Measurements from ENCODE around the gene COX17.
A peak's percentile ranks its signal among the peaks of the same experiment; 100 is the strongest.

DNA sequence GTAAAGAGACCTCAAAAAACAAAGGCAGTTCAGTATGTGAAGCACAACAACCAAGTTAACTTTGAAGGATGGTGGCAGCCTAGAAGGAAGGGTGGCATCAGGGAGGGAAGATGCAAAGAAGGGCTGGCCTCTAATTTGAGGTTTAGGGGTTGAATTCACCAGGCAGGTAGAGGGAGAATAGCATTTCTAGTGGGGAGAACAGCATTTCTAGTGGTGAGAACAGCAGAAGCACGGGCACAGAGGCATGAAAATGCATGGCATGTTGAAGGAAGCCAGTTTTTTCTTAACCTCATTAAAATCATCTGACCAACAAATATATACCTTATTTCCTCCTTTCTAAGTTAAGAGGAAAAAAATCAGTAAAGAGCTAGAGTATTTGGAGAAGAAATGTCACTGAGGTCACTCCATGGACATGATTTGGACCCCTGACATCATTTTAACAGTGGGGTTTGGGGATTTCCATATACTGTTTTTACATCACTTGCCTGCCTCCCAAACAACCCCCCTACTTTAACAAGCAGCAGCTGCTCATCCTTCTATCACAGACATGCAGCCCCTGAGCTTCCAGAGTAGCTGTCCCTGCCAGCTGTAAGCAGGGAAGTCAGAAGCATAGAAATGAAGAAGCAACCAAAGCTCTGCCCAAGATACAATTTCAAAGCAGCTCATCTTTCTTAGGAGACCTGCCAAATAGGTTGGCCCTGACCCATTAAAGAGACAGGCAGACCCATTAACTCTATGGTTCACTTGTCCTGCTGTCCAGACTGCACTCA lies 14.4 kb downstream of the COX17 start:
- TF ChIP-seq, protein P1, sequence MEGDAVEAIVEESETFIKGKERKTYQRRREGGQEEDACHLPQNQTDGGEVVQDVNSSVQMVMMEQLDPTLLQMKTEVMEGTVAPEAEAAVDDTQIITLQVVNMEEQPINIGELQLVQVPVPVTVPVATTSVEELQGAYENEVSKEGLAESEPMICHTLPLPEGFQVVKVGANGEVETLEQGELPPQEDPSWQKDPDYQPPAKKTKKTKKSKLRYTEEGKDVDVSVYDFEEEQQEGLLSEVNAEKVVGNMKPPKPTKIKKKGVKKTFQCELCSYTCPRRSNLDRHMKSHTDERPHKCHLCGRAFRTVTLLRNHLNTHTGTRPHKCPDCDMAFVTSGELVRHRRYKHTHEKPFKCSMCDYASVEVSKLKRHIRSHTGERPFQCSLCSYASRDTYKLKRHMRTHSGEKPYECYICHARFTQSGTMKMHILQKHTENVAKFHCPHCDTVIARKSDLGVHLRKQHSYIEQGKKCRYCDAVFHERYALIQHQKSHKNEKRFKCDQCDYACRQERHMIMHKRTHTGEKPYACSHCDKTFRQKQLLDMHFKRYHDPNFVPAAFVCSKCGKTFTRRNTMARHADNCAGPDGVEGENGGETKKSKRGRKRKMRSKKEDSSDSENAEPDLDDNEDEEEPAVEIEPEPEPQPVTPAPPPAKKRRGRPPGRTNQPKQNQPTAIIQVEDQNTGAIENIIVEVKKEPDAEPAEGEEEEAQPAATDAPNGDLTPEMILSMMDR (IDR thresholded peaks at IDR 0.05): peak in 1 of 6 experiments; percentile 22
- no peak for TF ChIP-seq POLR2A (IDR thresholded peaks at IDR 0.05)

All from adrenal gland (tissue), 5 donors.